Measurements from ENCODE around the gene ANO9. TPM values are rescaled to one million over a fixed set of nuclear protein-coding genes. Genes with fewer than 3 reads are reported as not detected.

Gene ANO9
- total and polyA plus RNA-seq, 10 donors: 10.2 to 53.8 (median 26.3) TPM

DNA sequence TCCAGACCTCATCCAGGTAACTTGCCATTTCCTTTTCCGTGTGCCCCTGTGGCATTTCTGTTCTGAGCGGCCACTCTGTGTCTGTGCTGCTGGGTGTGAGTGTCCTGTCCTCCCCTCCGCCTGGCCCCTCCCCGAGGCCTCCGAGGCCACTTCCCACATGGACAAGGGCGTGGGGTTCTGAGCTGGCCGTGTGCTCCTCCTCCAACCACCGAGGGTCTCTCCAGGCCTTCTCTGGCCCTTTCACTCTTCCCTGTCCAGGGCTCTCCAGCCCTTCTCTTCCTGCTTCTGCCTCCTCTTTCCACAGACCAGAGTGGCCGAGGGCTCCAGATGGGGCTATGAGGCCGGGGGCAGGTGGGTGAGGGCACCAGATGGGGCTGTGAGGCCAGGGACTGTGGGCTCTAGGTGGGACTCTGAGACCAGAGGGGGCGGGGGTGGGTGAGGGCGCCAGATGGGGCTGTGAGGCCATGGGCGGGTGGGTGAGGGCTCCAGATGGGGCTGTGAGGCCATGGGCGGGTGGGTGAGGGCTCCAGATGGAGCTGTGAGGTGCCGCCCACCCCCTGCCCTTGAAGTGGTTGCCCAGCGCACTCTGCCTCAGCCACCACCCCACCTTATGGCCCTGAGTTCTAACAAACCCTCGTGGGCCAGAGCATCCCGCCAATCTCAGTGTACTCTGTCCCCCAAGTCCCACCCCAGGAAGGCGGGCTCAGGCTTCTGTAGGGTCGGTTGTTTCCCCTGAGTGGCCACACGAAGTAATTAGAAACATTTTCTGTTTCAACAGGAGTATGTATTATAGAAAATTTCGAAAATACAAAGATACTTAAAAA, 32.4 kb upstream of the ANO9 start:
- H3K27ac ChIP-seq: no peak overlapping the region
- peaks cover 0 to 5% (median 0%) of the 10 kb centered on the region in 6 donors for H3K36me3 ChIP-seq
- H3K27me3 ChIP-seq (replicated peaks in 1 of 7): no peaks in the 10 kb centered on the region
- intact Hi-C loops (cut with DNase I; ENCODE audit: low total_unique reads): no loop called here
- H3K9me3 ChIP-seq: no peaks in the 10 kb centered on the region
- TF ChIP-seq, protein P1, sequence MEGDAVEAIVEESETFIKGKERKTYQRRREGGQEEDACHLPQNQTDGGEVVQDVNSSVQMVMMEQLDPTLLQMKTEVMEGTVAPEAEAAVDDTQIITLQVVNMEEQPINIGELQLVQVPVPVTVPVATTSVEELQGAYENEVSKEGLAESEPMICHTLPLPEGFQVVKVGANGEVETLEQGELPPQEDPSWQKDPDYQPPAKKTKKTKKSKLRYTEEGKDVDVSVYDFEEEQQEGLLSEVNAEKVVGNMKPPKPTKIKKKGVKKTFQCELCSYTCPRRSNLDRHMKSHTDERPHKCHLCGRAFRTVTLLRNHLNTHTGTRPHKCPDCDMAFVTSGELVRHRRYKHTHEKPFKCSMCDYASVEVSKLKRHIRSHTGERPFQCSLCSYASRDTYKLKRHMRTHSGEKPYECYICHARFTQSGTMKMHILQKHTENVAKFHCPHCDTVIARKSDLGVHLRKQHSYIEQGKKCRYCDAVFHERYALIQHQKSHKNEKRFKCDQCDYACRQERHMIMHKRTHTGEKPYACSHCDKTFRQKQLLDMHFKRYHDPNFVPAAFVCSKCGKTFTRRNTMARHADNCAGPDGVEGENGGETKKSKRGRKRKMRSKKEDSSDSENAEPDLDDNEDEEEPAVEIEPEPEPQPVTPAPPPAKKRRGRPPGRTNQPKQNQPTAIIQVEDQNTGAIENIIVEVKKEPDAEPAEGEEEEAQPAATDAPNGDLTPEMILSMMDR (IDR thresholded peaks at IDR 0.05 in 8 of 11, conservative IDR thresholded peaks at IDR 0.05 in 3 of 11): no peak
- TF ChIP-seq POLR2AphosphoS5 (IDR thresholded peaks at IDR 0.05) (no peak), POLR2A (IDR thresholded peaks at IDR 0.05) (no peak)
- no peak for DNase-seq
- H3K4me3 ChIP-seq: no peak overlapping the region
- peaks cover 0 to 18% (median 11%) of the 10 kb centered on the region in 6 donors for H3K4me1 ChIP-seq
- 80 to 86% (median 86%) methylated on average over 19 to 22 of the region's 22 CpGs for WGBS, 5 donors

GRCh38 chr11:473415-473814, 31.6 kb upstream of the ANO9 start:
- WGBS, 5 donors: 93 to 97% (median 94%) methylated on average over 17 to 19 of the region's 19 CpGs
- no peaks in the 10 kb centered on the region for H3K27me3 ChIP-seq (replicated peaks in 1 of 7)
- intact Hi-C loops (cut with DNase I; ENCODE audit: low total_unique reads): no loop called here
- H3K9me3 ChIP-seq: no peaks in the 10 kb centered on the region
- TF ChIP-seq POLR2AphosphoS5 (IDR thresholded peaks at IDR 0.05) (no peak), POLR2A (IDR thresholded peaks at IDR 0.05) (no peak)
- TF ChIP-seq, protein P1 (IDR thresholded peaks at IDR 0.05 in 8 of 11, conservative IDR thresholded peaks at IDR 0.05 in 3 of 11): no peak
- H3K36me3 ChIP-seq: no peaks in the 10 kb centered on the region
- H3K27ac ChIP-seq: no peak overlapping the region
- H3K4me1 ChIP-seq: peaks cover 0 to 18% (median 11%) of the 10 kb centered on the region in 6 donors
- no peak for DNase-seq
- H3K4me3 ChIP-seq: no peak overlapping the region

DNA sequence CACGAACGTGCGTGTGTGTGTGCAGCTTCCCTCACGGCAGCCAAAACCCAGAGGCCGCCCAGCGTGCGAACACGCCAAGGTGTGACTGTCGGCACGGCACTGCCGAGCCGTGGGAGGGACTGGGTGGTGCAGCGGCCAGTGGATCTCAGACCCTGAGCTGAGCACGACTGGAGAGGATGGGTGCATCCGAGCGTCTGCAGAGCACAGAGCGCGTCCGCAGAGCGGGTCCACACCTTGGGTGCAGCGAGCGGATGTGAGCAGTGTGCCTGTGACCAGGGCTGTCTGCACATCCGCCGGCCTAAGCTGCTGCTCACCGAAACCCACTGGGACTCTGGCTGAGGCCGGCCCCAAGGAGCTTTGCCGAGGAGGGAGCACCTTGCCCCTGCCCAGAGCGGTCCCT, 31.0 kb upstream of the ANO9 start:
- intact Hi-C loops (cut with DNase I; ENCODE audit: low total_unique reads): no loop called here
- Histone ChIP-seq H3K4me1 (peaks cover 0 to 18% (median 11%) of the 10 kb centered on the region in 6 donors), H3K9me3 (no peaks in the 10 kb centered on the region), H3K27ac (no peak overlapping the region), H3K27me3 (replicated peaks in 1 of 7) (no peaks in the 10 kb centered on the region), H3K36me3 (no peaks in the 10 kb centered on the region), H3K4me3 (no peak overlapping the region)
- no peak for TF ChIP-seq POLR2A (IDR thresholded peaks at IDR 0.05)
- TF ChIP-seq POLR2AphosphoS5 (IDR thresholded peaks at IDR 0.05): no peak
- TF ChIP-seq, protein P1 (IDR thresholded peaks at IDR 0.05 in 8 of 11, conservative IDR thresholded peaks at IDR 0.05 in 3 of 11): no peak
- peak; percentile 73 for DNase-seq
- WGBS, 5 donors: 93 to 97% (median 94%) methylated on average over 27 to 28 of the region's 28 CpGs

DNA sequence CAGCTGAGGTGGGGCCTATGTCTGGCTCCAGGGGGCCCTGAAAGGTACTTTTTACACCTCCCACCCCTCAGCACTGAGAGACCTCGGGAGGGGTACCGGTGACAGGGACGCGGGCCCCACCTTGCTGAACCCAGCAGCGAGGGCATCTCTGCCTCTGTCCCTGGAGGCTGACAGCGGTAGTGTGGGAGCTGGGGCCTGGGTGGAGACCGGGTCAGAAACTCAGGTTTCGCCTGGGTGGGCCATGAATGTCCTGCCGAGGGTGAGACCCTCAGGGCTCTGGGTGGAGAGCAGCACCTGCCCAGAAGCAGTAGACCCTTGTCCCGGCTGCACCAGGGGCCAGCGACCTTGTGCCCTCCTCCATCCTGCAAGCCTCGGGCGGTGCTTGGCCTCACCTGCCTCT, 30.5 kb upstream of the ANO9 start:
- intact Hi-C loops (cut with DNase I; ENCODE audit: low total_unique reads): no loop called here
- Histone ChIP-seq H3K4me3 (no peak overlapping the region), H3K27ac (no peak overlapping the region), H3K36me3 (no peaks in the 10 kb centered on the region), H3K4me1 (peaks cover 0 to 18% (median 11%) of the 10 kb centered on the region in 6 donors), H3K9me3 (no peaks in the 10 kb centered on the region), H3K27me3 (replicated peaks in 1 of 7) (no peaks in the 10 kb centered on the region)
- WGBS, 5 donors: 93 to 96% (median 93%) methylated on average over 13 of the region's 13 CpGs
- no peak for DNase-seq
- no peak for TF ChIP-seq POLR2A (IDR thresholded peaks at IDR 0.05)

All from spleen (tissue), 11 donors.